HG03565 (cell line): ENCODE data around the gene TES.
"Not testable (repeated sequence)": the region's sequence is repeated elsewhere in the genome, so short reads cannot be mapped to it uniquely, and the experiment has no call there.

ENCODE experiments used
- ATAC-seq: cut with Tn5 transposase; IDR thresholded peaks from one replicate; pipeline ENCODE4 v1.9.1; 2021; ENCODE audit warnings: mild to moderate bottlenecking, moderate library complexity; ENCODE audit not compliant: unreplicated experiment

TES gene

DNA sequence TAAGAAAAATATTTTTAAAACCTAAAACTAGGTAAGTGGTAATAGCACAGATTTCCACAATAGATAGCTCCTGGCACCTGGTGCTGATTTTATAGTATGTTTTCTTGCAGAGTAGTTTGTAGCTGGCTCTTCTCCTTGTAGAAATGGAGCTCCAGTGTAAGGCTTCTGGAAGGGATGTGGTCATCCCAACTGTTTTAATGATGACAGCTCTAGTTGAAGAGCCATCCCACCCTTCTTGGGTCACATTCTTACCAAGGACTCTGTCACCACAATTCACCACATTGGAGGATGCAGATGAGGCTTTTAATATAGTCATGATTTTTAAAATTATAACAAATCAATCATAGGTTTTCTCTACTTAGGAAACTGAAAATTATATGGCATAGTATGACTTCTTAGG, 31.0 kb downstream of the TES start:
- ATAC-seq = no peak

DNA sequence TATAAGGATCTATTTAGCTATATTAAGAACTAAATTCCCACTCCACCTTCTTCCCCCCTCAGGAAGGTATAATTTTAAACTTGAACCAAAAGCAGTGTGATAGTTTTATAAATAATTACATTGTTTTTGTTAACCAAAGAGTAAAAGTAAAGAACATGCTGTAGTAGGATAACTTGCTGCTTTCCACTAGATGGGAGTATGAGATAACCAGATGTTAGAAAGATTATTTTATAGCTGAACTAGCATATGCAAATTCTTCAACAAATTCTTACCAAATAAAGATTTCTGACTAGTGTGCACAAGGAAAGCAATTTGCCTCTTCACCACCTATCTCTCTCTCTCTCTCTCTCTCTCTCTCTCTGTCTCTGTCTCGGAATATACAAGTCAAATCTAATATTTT, 31.8 kb downstream of the TES start:
- ATAC-seq = no peak

DNA sequence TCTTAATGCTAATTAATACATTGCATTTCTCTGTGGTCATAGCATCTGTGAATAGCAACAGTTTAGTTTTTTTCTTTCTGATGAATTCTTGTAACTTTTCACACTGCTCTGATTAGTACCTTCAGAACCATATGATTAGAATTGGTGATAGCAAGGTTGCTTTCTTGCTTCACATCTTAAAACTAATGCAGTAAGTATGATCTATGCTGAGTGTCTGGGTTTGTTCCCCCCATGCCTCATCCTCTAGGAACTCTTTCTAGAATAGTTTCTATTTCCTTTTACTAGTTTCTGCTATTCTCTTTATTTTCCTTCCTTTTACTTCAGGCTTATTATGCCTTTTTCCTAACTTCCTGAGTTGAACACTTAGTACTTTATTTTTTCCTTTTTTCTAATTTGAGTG, 32.4 kb downstream of the TES start:
- ATAC-seq = no peak

DNA sequence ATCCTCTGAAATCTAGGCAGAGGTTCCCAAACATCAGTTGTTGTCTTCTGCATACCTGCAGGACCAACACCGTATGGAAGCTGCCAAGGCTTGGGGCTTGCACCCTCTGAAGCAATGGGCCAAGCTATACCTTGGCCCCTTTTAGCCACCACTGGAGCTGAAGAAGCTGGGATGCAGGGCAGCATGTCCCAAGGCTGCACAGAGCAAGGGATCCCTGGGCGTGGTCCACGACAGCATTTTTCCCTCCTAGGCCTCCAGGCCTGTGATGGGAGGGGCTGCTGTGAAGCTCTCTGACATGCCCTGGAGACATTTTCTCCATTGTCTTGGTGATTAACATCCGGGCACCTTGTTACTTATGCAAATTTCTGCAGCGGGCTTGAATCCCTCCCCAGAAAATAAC, 34.5 kb downstream of the TES start:
- ATAC-seq = not testable (repeated sequence)

DNA sequence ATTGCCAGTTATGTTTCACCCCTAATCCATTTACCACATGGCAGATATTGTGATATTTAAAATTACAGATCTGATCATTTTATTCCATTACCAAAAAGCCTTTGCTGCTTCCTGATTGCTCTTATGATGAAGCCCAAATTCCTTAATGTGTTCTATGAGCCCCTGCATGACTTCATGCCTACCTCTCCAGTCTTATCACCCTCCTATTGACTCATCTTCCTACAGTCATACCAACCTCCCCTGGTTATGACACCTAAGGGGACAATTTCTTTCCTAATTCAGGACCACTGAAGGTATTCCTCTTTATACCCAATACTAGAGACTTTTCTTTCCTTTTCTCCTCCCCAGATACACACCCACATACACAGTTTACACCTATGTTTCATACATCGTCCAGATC, 36.0 kb downstream of the TES start:
- ATAC-seq = no peak

DNA sequence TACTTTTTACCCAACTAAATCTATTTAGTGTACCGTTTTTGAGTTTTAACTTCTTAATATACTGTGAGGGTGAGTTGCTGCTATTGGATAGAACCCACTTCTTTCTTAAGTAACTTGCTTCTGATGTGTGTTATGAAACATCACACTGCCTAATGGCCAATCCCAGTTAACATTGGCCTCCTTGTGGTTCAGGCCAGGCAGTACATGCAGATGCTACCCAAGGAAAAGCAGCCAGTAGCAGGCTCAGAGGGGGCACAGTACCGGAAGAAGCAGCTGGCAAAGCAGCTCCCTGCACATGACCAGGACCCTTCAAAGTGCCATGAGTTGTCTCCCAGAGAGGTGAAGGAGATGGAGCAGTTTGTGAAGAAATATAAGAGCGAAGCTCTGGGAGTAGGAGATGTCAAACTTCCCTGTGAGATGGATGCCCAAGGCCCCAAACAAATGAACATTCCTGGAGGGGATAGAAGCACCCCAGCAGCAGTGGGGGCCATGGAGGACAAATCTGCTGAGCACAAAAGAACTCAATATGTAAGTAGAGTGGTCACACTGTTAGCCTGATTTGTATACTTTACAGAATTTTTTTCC, 39.7 kb downstream of the TES start:
- ATAC-seq = no peak

DNA sequence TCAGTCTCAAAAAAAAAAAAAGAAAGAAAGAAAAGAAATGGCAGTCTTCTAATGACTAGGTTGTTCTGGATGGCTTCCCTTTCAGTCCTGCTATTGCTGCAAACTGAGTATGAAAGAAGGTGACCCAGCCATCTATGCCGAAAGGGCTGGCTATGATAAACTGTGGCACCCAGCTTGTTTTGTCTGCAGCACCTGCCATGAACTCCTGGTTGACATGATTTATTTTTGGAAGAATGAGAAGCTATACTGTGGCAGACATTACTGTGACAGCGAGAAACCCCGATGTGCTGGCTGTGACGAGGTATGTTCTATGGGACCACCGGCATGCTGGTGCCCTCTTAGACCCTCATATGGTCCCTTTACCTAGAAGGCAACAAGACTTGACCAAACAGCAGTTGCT, 41.3 kb downstream of the TES start:
- ATAC-seq = no peak

DNA sequence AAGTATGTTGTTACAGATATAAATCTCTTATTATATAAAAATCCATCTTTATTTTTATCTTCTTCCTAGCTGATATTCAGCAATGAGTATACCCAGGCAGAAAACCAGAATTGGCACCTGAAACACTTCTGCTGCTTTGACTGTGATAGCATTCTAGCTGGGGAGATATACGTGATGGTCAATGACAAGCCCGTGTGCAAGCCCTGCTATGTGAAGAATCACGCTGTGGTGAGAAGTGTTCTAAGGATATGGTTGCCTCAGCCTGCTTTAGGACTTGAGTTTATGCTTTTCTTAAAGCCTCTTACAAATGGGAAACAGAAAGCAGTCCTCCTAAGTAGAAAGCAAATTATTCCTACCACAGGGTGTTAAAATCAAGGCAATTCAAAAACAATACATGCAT, 41.9 kb downstream of the TES start:
- no peak for ATAC-seq

DNA sequence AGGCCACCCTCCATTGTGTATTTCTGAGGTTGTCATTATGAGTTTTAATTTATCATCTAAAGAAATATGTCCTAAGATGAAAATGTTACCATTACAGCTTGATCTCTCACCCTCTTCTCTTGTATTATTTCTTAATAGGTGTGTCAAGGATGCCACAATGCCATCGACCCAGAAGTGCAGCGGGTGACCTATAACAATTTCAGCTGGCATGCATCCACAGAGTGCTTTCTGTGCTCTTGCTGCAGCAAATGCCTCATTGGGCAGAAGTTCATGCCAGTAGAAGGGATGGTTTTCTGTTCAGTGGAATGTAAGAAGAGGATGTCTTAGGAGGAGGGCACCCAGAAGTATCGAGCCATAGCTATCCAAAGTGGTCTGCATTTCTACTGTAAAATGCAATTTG, 46.8 kb downstream of the TES start:
- no peak for ATAC-seq

DNA sequence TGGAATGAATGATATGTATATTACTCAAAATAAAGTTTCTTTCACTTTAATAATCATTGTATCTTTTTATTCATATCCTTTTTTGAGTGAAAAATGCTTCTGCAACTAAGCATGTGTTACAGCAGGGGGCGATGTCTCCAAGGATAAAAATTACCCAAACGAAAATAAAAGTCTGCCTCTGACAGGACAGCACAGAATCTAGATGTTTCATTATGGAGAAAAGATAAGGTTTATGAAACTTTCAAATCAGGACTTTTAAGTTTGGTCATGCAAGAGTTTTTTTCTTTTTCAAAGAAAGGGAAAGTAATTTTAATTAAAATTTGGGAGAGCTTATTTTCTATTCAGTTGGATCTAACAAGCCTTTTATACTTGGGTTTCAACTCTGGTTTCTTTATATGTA, 48.4 kb downstream of the TES start:
- no peak for ATAC-seq

DNA sequence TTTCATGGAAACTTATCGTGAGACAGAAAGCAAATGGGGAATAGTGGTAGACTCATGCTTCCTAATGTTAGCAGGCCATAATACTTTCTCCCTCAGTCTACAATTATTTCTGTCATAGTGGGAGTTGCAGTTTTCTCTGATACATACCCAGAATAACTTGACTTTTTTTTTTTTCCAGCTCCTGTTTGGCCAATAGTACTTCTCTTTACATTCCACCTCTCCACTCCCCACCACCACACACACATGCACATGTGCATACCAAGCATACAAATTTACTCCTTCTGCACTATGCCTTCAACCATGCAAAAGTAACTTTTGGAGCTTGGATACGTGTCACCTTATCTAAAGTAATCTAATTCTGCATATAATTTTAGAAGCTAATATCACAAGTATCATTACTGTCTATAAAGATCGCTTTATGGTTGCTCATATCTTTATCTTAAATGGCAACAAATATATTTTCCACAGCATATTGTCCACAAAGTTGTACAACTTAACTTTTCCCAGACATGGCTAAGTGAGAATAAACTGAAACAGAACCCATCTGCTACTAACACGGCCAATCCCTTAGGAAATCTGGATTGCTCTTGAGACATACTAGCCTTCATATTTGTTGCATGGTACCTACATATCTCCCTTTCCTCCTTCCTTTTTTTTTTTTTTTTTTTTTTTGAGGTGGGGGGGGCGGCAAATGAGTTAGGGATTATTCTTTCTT, 49.0 kb downstream of the TES start:
- ATAC-seq = no peak

DNA sequence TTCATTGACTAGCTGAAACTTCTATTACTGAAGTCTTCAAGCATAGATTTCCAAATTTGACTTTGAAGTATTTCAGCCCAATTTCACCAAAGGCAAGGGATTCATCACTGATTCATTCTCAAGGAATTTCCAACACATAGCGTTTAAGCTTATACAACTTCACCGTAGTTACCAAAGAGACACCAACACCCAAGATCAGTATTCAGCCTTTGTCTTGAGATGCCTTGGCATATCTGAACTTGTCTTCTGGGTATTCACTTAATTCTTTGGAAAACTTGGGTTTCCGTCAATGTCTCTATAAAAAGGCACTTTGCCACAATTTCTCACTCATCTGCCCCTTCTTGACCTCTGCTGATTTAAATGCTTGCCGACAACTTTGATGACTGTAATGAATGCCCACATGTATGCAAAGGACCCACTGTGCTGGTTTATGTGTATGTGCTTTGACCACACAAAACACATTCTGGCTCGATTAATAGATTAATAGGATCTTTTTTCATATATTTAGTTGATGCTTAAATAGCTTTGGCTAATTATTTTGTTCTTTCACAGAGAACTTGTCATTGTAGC, 49.6 kb downstream of the TES start:
- no peak for ATAC-seq

DNA sequence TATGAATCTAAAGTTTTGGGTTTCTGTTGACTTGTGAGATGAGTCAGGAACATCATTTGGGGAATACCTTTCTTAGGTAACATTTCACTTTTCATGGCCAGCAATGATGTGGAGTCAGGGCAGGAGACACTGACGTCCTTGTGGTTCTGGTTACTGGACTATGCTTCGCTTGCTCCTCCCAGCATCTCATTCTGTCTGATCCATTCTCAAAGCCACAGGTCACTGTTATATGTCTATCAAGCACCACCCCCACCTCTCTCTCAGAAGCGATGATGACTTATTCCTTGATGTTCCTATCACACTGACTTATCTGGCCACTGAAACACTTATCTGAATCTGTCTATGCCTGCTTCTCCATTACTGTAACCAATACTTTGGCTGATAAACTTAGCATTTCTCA, 51.6 kb downstream of the TES start:
- ATAC-seq = no peak

DNA sequence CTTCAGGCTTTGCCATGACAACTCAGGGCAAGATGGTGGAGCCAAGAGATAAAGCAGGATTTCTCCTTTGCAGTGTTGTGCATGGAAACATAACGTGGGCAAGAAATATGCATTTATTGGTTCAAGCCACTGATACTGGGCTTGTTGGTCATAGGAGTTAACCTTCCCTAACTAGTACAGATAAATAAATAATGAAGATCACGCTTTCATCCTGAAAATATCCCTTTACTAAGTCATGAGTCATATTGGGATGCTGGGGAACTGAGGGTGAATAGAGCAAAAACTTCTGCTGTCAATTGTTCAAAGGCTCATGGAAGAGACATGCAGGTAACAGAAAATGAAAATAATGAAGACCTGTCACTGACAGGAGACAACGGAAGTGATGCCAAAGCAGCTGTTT, 55.5 kb downstream of the TES start:
- no peak for ATAC-seq

DNA sequence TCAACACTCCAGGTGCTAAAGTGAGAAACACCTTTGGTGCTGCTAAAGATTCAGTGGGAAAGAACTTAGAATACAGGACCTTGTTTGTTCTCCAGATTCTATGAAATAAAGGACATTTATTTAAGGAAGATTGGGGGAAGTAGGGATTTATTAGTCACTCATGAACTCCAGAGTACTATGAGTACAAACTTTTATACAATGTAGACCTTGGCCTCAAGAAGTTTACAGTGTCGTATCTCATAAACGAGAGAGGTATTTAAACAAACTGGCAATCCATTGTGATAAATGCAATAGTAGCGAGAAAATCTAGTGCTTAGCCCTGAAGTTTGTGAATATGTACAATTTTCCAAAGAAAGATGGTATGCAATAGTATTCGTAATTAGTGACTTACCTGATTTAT, 59.1 kb downstream of the TES start:
- ATAC-seq = no peak

DNA sequence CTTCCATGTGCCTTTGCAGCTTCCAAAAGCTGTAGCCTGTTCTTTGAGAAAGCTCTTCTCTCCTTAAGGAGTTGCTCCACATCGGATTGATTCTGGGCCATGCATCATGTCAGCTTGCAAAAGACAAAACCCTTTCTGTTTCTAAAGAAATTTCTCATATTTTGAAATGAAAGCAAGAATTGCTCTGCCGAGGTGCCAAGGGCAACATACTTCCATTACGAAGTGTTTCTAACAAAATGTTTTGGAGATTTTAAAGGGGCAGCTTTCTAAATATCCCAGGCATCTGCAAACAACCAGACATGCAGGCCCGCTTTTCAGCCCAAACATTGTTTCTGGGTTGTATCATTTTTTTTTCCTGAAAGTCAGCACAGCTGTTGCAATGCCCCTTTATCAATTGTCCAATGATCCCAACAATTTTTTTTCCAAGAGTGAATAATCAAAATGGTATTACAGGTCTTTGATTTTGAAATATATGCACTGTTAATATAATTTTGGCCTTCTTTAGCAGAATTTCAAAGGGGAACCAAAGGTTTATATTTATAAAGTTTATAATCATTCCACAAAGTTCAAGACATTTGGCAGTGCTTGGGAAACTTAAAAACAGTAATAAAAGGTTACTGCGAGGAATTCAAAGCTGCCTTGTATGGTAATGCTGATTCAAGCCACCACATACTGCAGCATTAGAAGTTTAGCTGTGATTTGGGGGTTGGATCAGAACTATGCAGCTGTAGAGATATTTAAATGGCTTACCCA, 61.0 kb downstream of the TES start:
- no peak for ATAC-seq

DNA sequence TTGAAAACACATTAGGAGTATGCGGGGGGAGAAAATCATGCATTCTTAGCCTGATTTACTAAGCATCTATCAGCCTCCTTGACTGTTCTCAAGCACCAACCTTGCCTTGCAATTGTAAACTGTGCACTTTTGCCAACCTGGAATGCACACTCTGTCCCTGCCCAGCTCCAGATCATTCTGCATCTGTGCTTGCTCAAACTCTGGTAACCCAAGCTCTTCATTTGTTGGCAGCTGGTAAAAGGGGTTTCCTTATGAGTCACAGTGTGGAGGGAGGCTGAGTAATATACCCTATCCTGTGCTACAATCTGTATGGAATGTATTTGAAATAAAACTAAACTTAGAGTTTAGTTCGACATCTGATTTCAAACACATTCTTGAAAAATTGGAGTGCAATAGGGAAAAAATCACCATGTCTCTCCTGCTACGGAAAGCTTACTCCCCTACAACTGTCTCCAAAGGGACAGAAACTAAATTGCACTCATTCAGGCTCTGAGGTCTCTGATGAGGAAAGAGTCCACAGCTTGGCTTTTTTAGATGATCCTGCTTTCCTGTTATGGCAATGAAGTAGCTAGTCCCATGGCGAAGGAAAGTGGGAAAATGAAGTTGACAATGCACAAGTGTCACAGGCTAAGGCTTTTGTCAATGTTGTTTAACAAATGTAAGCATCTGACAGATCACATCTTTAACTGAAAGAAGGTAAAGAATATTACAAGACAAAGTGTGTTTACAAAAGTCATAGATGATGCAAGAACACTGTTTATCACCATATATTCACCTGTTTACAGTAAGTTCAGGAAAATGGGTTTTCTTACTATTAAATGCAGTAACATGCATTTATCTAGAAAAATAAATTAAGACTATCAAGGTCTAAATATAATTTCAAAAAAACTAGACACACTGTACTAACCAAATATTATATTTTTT, 61.9 kb downstream of the TES start:
- ATAC-seq = no peak

DNA sequence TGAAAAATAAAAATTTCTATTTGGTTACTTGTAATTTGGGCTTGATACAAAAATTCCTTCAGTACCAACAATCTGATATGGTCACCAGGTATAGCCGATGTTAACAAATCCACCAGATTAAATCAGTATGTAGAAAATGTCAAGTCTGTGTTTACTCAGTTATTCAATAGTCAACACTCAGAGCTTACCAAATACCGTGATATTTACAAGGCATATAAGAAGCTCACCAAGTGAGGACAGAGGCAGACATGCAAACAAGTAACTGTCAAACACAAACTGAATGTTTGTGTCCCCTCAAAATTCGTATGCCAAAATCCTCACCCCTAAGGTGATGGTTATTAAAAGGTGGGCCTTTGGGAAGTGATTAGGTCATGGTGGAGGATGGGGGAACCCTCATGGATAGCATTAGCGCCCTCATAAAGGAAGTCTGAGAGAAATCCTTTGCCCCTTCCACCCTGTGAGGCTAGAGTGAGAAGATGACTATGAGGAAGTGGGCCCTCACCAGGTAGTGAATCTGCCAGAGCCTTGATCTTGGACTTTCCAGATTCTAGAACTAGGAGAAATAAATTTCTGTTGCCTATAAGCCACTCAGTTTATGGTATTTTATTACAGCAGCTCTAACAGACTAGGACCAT, 63.1 kb downstream of the TES start:
- no peak for ATAC-seq

DNA sequence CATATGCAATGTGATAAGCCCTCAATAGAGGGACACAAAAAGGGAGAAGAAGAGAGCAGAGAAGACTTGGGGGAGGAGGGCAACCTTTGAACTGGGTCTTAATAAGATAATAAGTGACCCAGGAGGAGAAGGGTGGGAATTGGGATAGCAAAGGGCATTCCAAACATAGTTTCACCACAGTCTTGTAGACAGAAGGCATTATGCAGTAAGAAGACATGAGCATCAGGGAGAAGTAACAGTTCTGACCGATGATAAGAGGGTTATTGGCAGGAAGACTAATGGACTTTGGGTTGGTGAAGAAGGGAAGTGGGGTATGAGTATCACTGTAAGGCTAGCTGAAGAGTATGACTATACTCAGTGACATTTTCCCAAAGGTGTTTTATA, 63.6 kb downstream of the TES start:
- ATAC-seq = no peak

DNA sequence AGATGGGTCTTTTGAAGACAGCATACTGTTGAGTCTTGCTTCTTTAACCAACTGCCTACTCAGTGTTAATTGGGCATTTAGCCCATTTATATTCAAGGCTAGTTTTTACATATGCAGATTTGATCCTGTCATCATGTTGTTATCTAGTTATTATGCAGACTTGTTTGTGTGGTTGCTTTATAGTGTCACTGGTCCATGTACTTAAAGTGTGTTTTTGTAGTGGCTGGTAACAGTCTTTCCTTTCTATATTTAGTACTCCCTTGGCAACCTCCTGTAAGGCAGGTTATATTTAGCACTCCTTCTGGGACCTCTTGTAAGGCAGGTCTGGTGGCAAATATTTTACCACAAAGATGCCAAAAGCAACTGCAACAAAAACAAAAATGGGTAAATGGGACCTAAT, 66.7 kb downstream of the TES start:
- no peak for ATAC-seq

DNA sequence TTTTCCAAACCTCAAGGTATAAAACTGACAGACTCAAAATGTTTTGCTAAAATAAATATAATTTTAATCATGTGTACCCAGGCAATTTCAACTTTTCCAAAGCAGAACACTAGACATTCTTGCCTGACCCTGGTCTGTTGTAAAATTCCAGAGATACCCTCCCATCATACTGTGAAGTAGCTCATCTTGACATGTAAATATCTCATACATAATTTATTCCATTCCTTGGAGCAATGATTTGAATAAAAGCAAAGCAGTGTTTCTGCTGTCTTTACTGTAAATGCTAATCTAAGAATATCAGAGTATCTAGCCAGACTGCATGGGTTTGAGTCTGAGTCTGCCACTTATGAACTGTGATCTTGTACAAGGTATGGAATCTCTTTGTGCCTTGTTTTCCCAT, 68.9 kb downstream of the TES start:
- no peak for ATAC-seq
